Parathyroid adenoma (tissue), 2 donors: ENCODE measurements around the gene PGAM4.
"Not testable (repeated sequence)": the region's sequence is repeated elsewhere in the genome, so short reads cannot be mapped to it uniquely, and the experiment has no call there.

Experiments
- H2AFZ ChIP-seq: fragments of 300-600 bp; sonication (generic); one replicate; pipeline ENCODE4 v1.7.0; 2017; ENCODE audit warnings: antibody characterized with exemption, mild to moderate bottlenecking
- H3K27ac ChIP-seq: fragments of 300-600 bp; sonication (generic); one replicate; pipeline ENCODE4 v1.7.0; 2017
- H3K27me3 ChIP-seq: fragments of 300-600 bp; sonication (generic); one replicate; pipeline ENCODE4 v1.7.0; 2017; ENCODE audit warnings: low read length; ENCODE audit not compliant: control insufficient read depth, insufficient read depth
- H3K36me3 ChIP-seq: fragments of 300-600 bp; sonication (generic); one replicate; pipeline ENCODE4 v1.7.0; 2017; ENCODE audit warnings: low read length; ENCODE audit not compliant: control insufficient read depth, insufficient read depth
- H3K4me1 ChIP-seq: fragments of 300-600 bp; sonication (generic); one replicate; pipeline ENCODE4 v1.7.0; 2017; ENCODE audit warnings: control low read depth
- H3K4me2 ChIP-seq: fragments of 300-600 bp; sonication (generic); one replicate; pipeline ENCODE4 v1.7.0; 2017; ENCODE audit warnings: low read length
- H3K4me3 ChIP-seq: fragments of 300-600 bp; sonication (generic); one replicate; pipeline ENCODE4 v1.7.0; 2017; ENCODE audit warnings: low read depth, low read length
- H3K79me2 ChIP-seq: fragments of 300-600 bp; sonication (generic); one replicate; pipeline ENCODE4 v1.7.0; 2017; ENCODE audit warnings: control low read depth
- H3K9ac ChIP-seq: fragments of 300-600 bp; sonication (generic); one replicate; pipeline ENCODE4 v1.7.0; 2017; ENCODE audit warnings: mild to moderate bottlenecking
- H3K9me3 ChIP-seq: fragments of 300-600 bp; sonication (generic); one replicate; pipeline ENCODE4 v1.7.0; 2017; ENCODE audit warnings: low read length; ENCODE audit not compliant: control insufficient read depth
- TF ChIP-seq, protein P1 (sequence below): fragments of 300-600 bp; sonication (generic); IDR thresholded peaks from one replicate; pipeline ENCODE4 v1.7.0; 2017; ENCODE audit warnings: antibody characterized with exemption, mild to moderate bottlenecking
- donor health status: primary hyperparathyroidism.

The PGAM4 gene

DNA sequence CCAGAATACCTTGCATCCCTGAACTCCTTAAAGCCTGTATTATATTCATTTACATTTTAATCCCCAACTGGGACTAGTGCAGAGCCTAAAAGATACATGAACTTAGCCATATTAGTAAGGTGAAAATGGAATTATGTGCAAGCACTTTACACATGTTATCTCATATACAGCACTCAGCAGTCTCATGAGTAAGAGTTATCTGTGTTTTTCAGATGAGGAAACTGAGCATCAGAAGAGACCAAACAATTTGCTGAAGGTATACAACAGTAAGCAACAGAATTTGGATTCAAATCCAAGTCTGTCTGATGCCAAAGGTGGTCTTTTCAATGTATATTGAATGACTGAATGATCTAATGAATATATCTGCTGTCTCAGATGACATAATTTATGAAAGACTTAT, 46.7 kb downstream of the PGAM4 start:
- Histone ChIP-seq H3K9me3 (no peaks in the 10 kb centered on the region), H3K4me1 (no peaks in the 10 kb centered on the region), H3K36me3 (no peaks in the 10 kb centered on the region), H3K4me2 (no peak overlapping the region), H3K4me3 (no peak overlapping the region), H3K79me2 (peaks cover 4% of the 10 kb centered on the region), H3K9ac (no peak overlapping the region), H3K27me3 (no peaks in the 10 kb centered on the region), H3K27ac (no peak overlapping the region), H2AFZ (no peak overlapping the region)
- TF ChIP-seq, protein P1, sequence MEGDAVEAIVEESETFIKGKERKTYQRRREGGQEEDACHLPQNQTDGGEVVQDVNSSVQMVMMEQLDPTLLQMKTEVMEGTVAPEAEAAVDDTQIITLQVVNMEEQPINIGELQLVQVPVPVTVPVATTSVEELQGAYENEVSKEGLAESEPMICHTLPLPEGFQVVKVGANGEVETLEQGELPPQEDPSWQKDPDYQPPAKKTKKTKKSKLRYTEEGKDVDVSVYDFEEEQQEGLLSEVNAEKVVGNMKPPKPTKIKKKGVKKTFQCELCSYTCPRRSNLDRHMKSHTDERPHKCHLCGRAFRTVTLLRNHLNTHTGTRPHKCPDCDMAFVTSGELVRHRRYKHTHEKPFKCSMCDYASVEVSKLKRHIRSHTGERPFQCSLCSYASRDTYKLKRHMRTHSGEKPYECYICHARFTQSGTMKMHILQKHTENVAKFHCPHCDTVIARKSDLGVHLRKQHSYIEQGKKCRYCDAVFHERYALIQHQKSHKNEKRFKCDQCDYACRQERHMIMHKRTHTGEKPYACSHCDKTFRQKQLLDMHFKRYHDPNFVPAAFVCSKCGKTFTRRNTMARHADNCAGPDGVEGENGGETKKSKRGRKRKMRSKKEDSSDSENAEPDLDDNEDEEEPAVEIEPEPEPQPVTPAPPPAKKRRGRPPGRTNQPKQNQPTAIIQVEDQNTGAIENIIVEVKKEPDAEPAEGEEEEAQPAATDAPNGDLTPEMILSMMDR = no peak

DNA sequence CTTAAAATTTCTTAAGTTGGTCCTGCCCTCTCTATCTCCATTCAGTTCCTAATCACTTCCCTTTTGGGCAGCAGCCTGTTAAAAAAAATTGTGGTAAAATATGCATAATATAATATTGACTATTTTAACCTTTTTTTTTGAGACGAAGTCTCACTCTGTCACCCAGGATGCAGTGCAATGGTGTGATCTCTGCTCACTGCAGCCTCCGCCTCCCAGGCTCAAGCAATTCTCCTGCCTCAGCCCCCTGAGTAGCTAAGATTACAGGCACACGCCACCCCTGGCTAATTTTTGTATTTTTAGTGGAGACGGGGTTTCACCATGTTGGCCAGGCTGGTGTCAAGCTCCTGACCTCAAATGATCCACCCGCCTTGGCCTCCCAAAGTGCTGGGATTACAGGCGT, 50.1 kb downstream of the PGAM4 start:
- not testable (repeated sequence) for H3K36me3 ChIP-seq, H2AFZ ChIP-seq, H3K4me2 ChIP-seq, H3K27me3 ChIP-seq, H3K4me3 ChIP-seq, H3K9ac ChIP-seq, H3K9me3 ChIP-seq, H3K27ac ChIP-seq, H3K79me2 ChIP-seq, H3K4me1 ChIP-seq

DNA sequence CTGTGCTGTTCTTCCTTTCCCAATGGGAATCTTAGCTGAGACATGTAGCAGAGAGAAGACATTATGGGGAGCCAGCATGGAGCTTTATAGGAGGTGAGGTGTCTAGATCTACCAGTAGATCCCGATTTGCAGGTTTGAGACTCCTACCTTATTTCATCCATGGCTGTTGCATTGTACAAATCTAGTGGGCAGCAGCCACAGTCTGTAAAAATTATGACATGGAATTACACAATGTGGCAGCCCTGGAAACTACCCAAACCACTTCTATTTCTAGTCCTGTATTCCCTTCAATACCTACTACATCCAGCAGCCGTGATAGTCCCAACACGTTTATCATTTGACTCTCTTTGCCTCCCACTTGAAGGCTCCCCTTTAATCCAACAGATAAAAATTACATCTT, 50.9 kb downstream of the PGAM4 start:
- Histone ChIP-seq H2AFZ (no peak overlapping the region), H3K36me3 (no peaks in the 10 kb centered on the region), H3K4me3 (no peak overlapping the region), H3K79me2 (peaks cover 4% of the 10 kb centered on the region), H3K27ac (no peak overlapping the region), H3K4me1 (no peaks in the 10 kb centered on the region), H3K9me3 (no peaks in the 10 kb centered on the region), H3K9ac (no peak overlapping the region), H3K4me2 (no peak overlapping the region), H3K27me3 (no peaks in the 10 kb centered on the region)
- TF ChIP-seq, protein P1 = no peak
